Transverse colon (tissue), 3 donors: ENCODE data around the gene NT5DC1.

Experiments used
- CTCF ChIP-seq, 5 experiments: fragments of 200-600 bp in 3 of 5; fragments of 450-650 bp in 2 of 5; sonication (generic) in 3 of 5; IDR thresholded peaks; 1 replicate in 2 of 5; 2 replicates in 3 of 5; pipeline ENCODE4 v1.5.1; 2016 to 2017; ENCODE audit warnings: antibody characterized with exemption in 5 of 5, inconsistent platforms in 3 of 5, mild to moderate bottlenecking in 2 of 5, moderate library complexity in 1 of 5
- EP300 ChIP-seq: sonication (generic); formaldehyde crosslinking; IDR thresholded peaks from one replicate; pipeline ENCODE4 v1.6.1; 2017; ENCODE audit warnings: antibody characterized with exemption, low read depth

DNA sequence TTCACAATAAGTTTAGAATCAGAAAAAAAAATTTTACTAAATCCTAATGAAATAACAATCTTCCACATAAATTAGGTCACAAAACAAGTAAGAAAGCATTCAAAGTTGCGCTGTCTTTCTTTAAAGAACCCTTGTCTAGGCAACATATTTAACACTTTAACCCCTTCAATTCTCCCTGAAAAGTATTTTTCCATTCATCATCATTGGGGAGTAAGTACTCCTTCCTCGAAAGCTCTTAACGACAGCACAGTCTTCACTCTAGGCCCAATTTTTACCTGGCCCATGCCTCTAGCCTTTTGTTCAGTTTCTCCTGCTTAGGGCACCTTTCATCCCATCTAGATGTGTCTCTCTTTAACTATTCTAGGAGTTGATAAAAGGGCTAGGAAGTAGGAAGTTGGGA is 176.5 kb downstream of the NT5DC1 start:
- no peak for TF ChIP-seq EP300
- TF ChIP-seq CTCF (IDR thresholded peaks at IDR 0.05): no peak
